TTC549 (cell line): ENCODE measurements around the gene ABCA3.
"Not testable (repeated sequence)": the region's sequence is repeated elsewhere in the genome, so short reads cannot be mapped to it uniquely, and the experiment has no call there.

Source experiments
- FAIRE-seq: peaks from 2 replicates; lab custom pipeline; 2012; peaks lifted over from hg19 to GRCh38; lab: Jason Lieb, UNC

The ABCA3 gene

DNA sequence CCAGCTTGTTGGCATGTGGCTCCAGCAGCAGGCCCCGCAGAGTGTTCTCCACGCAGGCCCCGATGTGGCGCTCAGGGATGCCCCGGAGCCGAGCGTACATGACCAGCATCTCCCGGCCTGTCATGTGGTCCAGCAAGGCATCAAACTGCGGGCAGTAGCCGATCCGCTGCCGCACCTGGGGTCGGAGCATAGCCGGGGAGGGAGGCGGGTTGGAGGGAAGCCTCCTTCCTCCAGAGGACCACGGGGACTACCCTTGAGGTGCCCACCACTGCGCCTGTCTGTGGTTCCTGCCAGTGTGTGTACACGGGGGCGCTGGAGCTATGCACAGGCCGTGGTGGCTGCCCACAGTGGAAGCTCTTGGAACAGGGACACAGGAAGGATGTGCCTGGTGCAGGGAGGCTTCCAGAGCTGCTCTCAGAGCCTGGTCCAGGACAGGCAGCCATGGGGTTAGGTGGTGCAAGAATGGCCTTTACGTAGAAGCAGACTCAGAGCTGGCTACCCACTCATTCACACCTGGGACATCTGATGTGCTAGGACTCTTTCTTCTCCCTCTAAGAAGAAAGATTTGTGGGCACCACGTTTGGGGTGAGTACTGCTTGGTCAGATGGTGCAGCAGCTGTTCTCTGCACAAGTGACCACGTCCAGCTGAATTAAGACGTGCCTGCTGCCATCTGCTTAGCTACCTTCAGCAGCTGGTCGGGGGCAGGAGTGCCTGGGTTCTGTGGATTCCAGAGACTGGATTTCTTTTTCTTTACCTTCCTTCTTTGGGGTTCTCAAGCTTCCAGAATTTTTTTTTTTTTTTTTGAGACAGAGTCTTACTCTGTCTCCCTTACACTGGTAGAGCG is 61.4 kb downstream of the ABCA3 start:
- no peak for FAIRE-seq

DNA sequence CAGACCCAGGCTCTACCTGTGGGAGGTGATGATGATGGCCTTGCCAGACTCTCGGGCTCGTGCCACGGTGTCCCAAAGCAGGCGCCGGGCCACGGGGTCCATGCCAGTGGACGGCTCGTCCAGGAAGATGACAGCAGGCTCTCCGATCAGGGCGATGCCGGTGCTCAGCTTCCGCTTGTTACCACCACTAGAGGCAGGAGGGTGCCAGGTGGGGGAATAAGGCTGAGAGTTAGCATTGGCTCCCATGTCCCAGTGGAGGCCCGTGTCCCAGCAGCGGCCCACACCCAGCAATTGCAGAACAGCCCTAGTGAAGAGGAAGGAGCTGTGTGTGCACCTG is 62.3 kb downstream of the ABCA3 start:
- FAIRE-seq = no peak

DNA sequence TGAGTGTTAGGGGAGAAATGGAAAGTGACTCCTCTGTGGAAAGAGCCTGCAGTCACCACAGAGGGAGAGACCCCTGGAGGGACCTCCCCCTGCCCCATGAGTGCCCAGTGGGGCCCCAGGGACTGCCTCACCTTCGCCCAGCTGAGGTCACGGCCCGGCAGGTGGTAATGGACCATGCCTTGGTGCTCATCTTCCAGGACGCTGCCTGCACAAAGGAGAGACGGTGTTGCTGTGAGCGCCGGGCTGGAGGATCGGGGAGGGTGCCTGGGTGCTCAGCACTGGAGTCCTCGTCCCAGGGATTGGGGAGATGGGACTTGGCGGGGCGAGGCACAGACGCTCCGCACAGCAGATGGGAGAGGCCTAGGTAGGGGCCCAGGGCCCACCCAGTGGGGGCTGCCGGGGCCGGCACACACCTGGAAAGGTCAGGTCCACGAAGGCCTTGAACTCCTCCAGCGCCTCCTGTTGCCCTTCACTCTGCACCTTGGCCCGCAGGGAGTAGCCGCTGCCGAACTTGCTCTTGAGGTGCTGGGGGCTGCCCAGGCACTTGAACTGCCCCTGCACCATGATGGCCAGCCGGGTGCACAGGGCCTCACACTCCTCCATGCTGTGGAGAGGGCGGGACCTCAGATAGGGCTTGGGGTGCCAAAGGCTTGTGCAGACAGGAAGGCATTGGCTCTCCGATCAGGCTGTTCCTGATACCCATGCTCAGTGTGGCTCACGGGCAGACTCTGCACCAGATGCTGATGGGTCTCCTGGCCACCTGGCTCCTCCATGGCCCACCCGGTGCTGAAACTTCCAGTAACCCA is 62.9 kb downstream of the ABCA3 start:
- no peak for FAIRE-seq

DNA sequence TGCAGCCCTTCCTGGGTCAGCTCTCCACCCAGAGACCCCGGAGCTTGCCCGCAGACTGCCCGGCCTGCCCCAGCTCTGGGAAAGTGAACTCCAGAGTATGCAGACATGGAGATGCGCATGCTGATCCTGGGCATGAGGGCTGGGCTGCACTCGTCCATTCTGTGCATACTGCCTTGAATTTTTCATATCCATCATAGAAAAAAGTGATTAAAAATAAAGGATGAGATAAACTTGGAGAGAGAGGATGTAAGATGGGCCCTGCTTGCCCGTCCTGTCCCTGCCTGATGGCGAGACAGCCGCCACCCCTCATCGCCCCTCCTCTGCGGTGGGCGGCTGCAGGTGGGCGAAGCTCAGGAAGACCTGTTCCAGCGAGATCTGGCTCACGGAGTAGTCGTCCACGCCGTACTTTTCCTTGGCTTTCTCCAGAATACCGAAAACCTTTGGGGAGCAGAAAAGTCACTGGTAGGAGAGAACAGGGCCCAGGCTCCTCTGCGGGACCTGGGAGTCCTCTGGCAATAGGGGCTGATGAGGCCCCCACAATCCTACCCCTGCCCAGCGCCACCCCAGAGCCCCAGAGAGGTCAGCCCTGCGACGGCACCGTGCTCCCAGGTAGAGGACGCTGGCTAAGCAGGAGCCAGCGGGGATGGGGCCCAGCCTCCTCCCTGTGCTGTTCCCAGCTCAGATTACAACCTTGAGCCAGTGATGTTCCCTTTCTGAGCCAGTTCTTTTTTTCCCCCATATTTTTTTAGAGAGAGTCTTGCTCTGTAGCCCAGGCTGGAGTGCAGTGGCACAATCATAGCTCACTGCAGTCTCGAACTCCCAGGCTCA is 63.9 kb downstream of the ABCA3 start:
- FAIRE-seq = no peak

DNA sequence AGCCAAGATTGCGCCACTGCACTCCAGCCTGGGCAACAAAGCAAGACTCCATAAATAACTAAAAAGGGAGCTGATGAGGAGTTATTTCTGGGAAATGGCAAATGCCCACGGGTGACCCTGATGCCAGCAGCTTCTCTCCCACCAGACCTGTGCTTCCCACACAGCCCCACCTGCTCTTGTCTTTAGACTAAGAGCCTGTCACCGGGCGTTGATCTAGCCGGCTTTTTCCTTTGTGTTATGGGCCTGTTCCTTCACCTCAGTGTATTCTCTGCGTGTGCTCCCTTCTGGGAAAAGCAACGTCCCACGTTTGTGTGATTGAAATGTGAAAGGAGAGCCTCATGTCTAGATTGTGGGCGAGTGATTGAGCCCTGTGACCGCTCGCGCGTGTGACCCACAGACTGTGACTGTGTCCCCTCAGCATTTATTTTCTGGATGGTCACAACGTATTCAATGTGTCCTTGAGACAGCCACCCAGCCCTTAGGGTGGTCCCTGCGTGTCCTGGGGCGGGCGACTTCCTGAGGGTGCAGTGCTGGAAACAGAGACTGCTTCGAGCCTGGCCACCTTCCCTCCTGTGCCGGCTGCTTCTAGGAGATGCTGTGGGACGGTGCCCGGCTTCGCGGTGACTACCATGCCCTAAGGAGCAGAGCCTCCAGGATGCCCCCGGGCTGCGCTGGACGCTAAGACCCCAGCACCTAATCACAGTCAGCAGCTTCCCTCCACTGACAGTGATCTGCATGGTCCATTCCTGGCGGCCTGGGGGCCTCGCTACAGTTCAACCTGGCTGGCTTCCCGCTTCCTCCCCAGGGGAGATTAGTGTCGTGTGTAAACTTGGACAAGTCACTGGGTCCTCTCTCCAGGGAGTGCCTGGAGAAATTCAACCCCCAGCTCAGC is 64.8 kb downstream of the ABCA3 start:
- no peak for FAIRE-seq

DNA sequence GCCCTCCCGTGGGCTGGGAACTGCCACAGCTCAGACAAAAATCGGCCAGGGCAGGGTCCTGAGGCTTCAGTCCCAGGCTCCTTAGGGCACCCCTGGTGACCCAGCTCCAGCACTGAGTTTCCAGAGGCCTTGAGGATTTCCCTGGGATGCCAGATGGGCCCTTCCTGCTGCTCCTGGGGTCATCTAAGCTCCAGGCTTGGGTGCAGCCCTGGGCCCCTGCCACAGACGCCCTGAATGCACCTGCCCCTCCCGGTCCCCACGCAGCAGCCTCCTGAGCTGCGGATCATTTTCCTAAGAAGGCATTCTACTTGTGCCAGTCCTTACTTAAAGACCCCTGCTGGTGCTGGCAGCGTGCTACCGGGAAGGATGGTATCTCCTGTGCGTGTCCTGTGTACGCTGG is 66.6 kb downstream of the ABCA3 start:
- FAIRE-seq = no peak

DNA sequence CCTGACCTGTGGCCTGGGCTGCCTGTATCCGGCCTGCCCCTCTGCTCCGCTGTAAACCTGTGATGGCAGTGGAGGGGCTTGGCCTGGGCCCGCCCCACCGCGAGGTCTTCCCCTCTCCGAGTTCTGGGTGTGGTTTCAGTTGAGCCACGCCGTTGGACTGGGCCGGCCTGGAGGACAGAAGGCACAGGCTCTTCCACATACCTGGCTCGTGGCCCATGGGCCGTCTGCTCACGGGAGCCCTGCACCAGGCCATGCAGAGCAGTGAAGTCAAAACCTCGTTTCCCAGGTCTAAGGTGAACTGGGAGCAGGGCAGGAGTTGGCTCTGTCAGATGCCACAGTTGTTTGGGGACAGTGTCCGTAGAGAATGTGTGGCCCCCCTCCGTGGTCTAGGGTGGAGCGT is 67.0 kb downstream of the ABCA3 start:
- FAIRE-seq = no peak

DNA sequence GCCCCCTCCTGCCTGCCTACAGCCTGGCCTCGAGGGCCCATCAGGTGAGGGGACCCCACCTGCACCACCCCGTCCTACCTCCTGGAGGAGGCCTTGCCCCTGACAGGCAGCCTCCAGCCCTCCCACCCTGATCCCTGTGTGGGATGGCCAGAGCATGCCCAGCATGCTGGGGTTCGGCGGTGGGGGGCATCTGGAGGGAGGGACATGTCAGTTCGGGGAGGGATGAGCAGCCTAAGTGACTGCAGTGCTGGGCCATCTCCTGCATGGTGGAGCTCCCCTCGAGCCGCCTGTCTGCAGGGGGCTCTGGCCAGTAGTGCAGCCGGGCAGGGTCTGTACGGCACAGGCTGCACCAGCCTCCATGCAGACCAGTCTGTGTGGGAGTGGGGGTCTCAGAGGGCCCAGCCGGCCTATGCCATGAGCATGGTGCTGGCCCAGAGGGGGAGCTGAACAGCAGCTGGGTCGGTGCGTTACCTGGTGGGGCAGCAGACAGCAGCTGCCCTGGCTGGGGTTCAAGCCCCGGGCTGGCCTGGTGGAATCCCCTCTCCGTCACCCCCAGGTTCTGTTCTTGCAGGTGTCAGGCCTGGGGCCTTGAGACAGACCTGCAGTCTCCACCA is 68.6 kb downstream of the ABCA3 start:
- no peak for FAIRE-seq

DNA sequence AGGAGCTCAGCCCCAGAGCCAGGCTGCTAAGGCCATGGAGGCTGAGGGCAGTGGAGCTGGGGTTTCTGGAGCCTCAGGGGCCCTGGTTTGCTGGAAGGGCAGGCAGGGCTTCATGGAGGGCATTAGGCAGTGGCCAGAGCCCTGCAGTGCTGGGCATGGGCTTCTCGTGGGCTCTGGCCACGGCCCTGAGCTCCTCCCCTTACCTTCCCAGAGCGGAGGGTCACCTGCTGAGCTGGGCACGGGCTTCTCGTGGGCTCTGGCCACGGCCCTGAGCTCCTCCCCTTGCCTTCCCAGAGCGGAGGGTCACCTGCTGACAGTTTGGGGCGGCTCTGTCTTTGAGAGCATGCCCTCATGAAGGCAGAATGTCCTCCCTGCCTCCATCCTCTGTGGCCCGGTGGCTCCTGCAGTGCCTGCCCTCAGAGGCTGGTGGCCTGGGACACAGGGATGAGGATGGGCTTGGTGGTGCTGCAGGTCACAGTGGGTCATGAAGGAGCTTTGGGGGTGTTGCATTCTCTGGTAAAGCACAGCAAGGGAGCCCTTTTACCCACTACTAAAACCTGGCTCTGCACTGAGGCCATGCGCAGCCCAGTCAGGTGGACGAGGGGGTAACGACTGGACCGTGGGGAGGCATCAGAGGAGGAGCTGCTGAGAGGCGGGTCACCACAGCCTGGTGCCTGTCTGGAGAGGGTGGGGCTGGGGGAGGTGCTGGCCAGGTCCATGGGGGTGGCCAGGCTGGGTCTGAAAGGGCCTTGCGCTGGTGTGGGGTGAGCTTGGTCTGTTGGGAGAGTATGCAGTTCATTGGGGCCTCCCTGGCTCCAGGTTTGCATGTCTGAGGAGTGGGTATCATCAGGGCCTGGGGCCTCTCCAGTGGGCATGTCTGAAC is 69.7 kb downstream of the ABCA3 start:
- no peak for FAIRE-seq

DNA sequence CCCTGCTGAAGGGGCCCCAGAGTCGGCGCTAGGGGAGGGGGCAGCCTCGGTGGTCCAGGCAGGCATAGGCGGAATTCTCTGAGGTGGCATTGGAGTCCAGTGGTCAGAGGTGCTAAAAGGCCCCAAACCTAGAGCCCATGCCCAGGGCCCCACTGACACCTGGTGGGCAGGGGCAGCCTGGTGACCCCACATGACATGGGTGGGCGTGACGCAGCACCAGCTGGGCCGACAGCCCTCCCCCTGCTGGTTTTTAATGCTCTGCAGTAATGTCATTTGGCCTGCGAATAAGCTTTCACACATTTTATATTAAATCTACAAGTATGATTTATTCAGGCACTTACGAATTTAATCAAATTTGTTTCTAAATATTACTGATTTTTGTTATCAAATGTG is 70.5 kb downstream of the ABCA3 start:
- FAIRE-seq = no peak

DNA sequence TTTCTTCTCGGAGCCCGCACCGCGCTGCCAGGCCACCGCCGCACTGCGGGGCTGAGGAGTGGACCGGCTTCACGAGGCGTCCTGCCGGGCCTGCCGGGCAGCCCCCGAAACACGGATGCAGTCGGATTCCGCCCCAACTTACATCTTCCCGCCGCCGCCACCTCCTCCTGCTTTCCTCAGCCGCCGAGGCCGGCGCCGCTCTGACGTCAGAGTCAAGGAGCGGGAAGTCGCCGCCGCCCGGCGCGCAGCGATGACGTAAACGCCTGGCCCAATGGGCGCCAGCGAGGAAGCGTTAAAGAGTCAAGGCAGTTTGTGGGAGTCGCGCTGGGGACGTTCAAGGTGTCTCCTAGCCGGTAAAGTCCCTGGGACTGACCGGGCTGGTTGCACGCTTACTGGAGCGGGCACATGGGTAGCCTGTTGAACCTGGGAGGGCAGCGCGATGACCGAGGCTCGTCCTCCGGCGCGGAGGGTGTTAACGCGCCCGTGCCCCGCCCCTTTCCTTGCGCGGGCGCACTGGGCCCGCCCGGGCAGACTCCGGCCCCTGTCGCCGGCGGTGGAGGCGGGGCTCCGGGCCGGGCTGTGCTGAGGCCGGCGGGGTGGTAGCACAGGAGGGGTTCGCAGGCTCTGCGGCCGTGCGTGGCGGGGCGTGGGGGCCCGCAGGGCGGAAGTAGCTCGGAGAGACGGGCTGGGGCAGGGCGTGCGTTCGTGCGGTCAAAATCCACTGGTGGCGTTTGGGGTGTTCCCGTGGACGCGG is 72.4 kb downstream of the ABCA3 start, which contains the start of gene RNPS1:
RNPS1 (minus strand) TSS at position 214 of the 754 bp plus-strand sequence. CDS start 3,483 bp downstream, outside the sequence.
- FAIRE-seq = no peak

DNA sequence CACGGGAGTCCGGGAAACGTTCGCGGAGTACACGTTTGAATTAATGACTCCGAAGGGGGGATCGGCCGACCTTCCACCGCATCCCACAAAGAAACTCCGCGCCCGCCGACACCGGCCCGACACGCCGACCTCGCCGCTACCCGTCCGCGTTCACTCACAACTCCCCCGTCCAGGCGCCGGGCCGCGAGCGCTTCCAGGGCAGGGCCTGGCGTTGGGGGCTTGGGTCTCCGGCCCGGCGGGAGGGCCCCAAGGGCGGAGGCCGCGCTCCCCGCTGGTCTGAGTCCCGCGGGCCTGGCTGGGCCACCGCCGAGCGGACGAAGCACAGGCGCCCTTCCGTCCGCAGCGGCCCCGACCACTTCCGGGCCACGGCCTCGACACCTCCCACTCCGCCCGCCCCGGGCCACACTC is 73.0 kb downstream of the ABCA3 start:
- FAIRE-seq = not testable (repeated sequence)

DNA sequence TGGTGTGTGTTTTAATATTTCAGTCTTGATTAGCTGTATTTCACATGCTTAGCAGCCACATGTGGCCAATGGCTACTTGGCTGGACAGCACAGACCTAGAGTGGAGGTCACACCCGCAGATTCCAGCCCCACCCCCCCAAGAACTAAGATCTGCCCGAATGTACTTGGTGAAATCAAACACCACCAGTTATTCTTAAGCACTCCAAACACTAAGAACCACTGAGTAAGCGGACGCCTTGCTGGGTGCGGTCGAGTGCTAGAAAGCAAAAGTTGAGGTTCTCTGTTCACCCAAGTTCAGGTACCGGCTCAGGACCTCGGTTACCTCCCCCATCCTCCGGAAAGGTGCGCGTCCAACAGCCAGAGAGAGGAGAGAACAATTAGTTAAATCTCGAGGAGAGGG is 73.6 kb downstream of the ABCA3 start:
- FAIRE-seq = not testable (repeated sequence)

DNA sequence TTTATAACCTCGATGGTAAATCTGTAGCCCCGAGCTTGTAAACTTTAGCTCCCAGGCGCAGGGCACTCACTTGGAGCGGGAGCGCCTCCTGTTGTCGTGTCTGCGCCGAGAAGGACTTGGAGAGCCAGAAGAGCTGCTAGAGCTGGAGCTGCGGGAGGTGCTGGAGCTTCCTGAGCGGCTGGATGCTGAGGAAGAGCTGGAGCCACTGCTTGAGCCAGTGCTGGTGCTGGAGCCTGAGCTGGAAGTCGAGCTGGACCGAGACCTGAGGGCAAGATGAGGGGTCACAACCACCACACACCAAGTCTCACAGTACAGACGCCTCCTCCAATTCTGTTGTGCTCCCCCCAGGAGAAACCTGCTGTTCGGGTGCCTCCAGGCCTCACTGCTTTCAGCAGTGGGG is 77.5 kb downstream of the ABCA3 start:
- FAIRE-seq = not testable (repeated sequence)

DNA sequence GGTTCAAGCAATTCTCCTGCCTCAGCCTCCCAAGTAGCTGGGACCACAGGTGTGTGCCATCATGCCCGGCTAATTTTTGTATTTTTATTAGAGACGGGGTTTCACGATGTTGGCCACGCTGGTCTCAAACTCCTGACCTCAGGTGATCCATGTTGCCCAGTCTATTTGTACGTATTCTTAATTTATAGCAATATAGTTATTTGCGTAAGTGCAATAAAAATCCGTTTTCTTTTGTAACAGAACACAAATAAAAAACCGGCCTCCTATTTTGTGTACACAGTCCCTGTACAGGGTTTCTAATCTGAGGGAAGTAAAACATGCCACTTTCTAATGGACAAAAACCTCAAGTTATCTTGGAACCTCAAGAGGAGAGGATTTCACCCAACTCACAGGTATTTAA is 80.3 kb downstream of the ABCA3 start:
- FAIRE-seq = no peak

DNA sequence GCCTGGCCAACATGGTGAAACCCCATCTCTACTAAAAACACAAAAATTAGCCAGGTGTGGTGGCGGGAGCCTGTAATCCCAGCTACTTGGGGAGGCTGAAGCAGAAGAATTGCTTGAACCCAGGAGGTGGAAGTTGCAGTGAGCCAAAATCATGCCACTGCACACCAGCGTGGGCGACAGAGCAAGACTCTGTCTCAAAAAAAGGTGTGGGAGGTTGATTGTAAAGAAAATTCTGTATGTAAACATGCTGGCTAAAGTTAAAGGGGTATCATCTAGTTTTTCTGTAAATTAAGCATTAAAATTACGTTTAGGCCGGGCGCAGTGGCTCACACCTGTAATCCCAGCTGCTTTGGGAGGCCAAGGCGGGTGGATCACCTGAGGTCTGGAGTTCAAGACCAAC is 82.0 kb downstream of the ABCA3 start:
- FAIRE-seq = not testable (repeated sequence)

DNA sequence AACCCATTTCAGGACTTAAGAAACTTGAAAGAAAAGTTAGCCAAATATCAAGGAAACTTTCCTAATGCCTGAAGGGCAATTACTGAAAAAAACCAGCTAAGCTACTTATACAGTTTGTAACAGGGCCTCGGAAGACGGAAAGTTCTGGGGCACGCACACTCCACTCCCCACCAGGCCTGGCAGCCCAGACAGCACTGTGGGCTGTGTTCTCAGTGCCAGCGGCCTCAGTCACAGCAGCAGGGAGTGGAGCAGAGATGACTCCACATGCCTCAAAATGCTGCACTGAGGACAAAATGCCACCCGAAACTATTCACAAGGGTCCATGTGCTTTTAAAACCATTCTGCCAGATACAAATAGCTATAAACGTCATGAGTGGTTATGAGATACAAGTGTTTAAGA is 82.8 kb downstream of the ABCA3 start:
- no peak for FAIRE-seq

DNA sequence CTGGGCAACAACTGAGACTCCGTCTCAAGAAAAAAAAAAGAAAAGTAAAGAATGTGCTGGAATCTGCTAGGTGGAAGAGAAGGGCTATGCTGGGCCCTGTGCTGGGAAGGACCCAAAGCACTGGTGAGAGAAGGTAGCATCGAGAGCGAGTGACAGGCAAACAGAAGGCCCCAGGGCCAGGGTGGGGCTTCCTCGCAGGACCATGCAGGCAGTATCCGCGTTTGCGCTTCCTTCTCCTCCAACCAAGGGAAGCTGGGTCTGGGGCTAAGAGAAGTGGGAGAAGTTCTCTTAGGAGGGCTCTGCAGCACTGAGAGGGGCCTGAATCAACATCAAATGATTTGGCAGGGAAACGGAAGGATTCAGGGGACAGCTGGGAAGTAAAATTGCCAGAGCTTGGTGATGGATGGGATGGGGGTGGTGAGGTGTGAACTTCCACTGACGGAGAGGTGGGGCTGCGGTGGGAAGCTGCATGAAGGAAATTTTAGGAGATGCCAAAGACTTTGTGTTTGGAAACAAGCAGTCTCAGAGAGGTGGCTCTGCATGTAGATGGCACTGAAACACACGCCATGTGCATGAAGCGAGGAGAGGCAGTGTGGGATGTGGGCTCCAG is 83.9 kb downstream of the ABCA3 start:
- FAIRE-seq = no peak

DNA sequence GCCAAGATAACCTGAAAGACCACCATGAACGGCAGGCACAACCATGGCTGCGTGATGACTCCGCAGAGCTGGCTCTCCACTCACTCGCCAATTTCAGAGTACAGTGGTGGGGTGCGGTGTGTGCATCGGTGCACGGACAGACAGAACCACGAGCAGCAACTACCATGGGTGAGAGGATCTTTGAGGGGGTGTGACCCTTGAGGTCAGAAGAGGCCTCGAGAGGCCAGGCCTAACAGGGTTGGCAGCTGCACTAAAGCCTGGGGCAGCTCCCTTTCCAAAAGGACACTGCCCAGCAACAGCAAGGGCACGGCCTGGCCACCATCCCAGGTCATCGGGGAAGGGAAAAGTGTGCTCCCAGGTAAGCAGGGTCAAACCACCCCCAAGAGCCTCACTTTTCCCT is 87.2 kb downstream of the ABCA3 start:
- FAIRE-seq = no peak
